Measurements from ENCODE around the gene JAKMIP3.

The JAKMIP3 gene

GRCh38 chr10:132100091-132100481 lies 34.3 kb downstream of the JAKMIP3 start:
- TF ChIP-seq POLR2AphosphoS5 (IDR thresholded peaks at IDR 0.05; ENCODE audit: low read depth, low read length) (no peak), FOXP2 (optimal IDR thresholded peaks at IDR 0.05; ENCODE audit: borderline replicate concordance, extremely low read depth, extremely low read length, insufficient read depth) (no peak), REST (IDR thresholded peaks at IDR 0.05; ENCODE audit: insufficient read depth in 1 of 2, low read depth in 2 of 2, low read length in 2 of 2) (no peak), SIN3A (IDR thresholded peaks at IDR 0.05; ENCODE audit: borderline replicate concordance, insufficient read depth, low read length) (no peak)

GRCh38 chr10:132100556-132101349 lies 35.0 kb downstream of the JAKMIP3 start:
- TF ChIP-seq SIN3A (IDR thresholded peaks at IDR 0.05; ENCODE audit: borderline replicate concordance, insufficient read depth, low read length): no peak

- TF ChIP-seq SIN3A (IDR thresholded peaks at IDR 0.05; ENCODE audit: borderline replicate concordance, insufficient read depth, low read length) (no peak), REST (IDR thresholded peaks at IDR 0.05; ENCODE audit: insufficient read depth in 1 of 2, low read depth in 2 of 2, low read length in 2 of 2) (no peak), POLR2AphosphoS5 (IDR thresholded peaks at IDR 0.05; ENCODE audit: low read depth, low read length) (no peak), TAF1 (IDR thresholded peaks at IDR 0.05; ENCODE audit: borderline replicate concordance, insufficient read depth, low read length) (no peak), FOXP2 (optimal IDR thresholded peaks at IDR 0.05; ENCODE audit: borderline replicate concordance, extremely low read depth, extremely low read length, insufficient read depth) (no peak)
Measured at GRCh38 chr10:132101529-132101928, 35.8 kb downstream of the JAKMIP3 start.

GRCh38 chr10:132102071-132102716 lies 36.4 kb downstream of the JAKMIP3 start:
- TF ChIP-seq TAF1 (IDR thresholded peaks at IDR 0.05; ENCODE audit: borderline replicate concordance, insufficient read depth, low read length): no peak
- TF ChIP-seq REST (IDR thresholded peaks at IDR 0.05; ENCODE audit: insufficient read depth in 1 of 2, low read depth in 2 of 2, low read length in 2 of 2): no peak
- no peak for TF ChIP-seq POLR2AphosphoS5 (IDR thresholded peaks at IDR 0.05; ENCODE audit: low read depth, low read length)
- TF ChIP-seq SIN3A (IDR thresholded peaks at IDR 0.05; ENCODE audit: borderline replicate concordance, insufficient read depth, low read length): no peak
- TF ChIP-seq FOXP2 (optimal IDR thresholded peaks at IDR 0.05; ENCODE audit: borderline replicate concordance, extremely low read depth, extremely low read length, insufficient read depth): no peak

GRCh38 chr10:132102717-132103110 lies 37.0 kb downstream of the JAKMIP3 start:
- no peak for TF ChIP-seq TAF1 (IDR thresholded peaks at IDR 0.05; ENCODE audit: borderline replicate concordance, insufficient read depth, low read length)
- no peak for TF ChIP-seq POLR2AphosphoS5 (IDR thresholded peaks at IDR 0.05; ENCODE audit: low read depth, low read length)
- TF ChIP-seq REST (IDR thresholded peaks at IDR 0.05; ENCODE audit: insufficient read depth in 1 of 2, low read depth in 2 of 2, low read length in 2 of 2): no peak
- no peak for TF ChIP-seq FOXP2 (optimal IDR thresholded peaks at IDR 0.05; ENCODE audit: borderline replicate concordance, extremely low read depth, extremely low read length, insufficient read depth)
- no peak for TF ChIP-seq SIN3A (IDR thresholded peaks at IDR 0.05; ENCODE audit: borderline replicate concordance, insufficient read depth, low read length)
